NCI-H510A (cell line): ENCODE measurements around the gene DNAH3.
"Not testable (repeated sequence)": the region's sequence is repeated elsewhere in the genome, so short reads cannot be mapped to it uniquely, and the experiment has no call there.

ENCODE experiments used
- DNase-seq: peaks from one replicate; lab custom pipeline; 2025; lab: John Stamatoyannopoulos, UW

Gene DNAH3

GRCh38 chr16:21120976-21121520, 29.6 kb downstream of the DNAH3 start:
- no peak for DNase-seq

- DNase-seq: no peak
Observed at GRCh38 chr16:21117567-21117966, 33.1 kb downstream of the DNAH3 start.

- no peak for DNase-seq
Observed at GRCh38 chr16:21116148-21116693, 34.4 kb downstream of the DNAH3 start.

GRCh38 chr16:21115551-21115950, 35.1 kb downstream of the DNAH3 start:
- DNase-seq: not testable (repeated sequence)

- DNase-seq: no peak
Observed at GRCh38 chr16:21103941-21104860, 46.4 kb downstream of the DNAH3 start.

- no peak for DNase-seq
Observed at GRCh38 chr16:21101631-21102420, 48.8 kb downstream of the DNAH3 start.

GRCh38 chr16:21100447-21100846, 50.2 kb downstream of the DNAH3 start:
- no peak for DNase-seq

- DNase-seq: no peak
Observed at GRCh38 chr16:21097151-21097550, 53.5 kb downstream of the DNAH3 start.

- DNase-seq: not testable (repeated sequence)
Observed at GRCh38 chr16:21094719-21095118, 55.9 kb downstream of the DNAH3 start.

- DNase-seq: no peak
Observed at GRCh38 chr16:21092951-21093350, 57.7 kb downstream of the DNAH3 start.

GRCh38 chr16:21088646-21089538, 61.8 kb downstream of the DNAH3 start:
- no peak for DNase-seq

GRCh38 chr16:21088143-21088542, 62.5 kb downstream of the DNAH3 start:
- no peak for DNase-seq

- no peak for DNase-seq
Observed at GRCh38 chr16:21084631-21085225, 65.9 kb downstream of the DNAH3 start.

GRCh38 chr16:21083729-21084268, 66.8 kb downstream of the DNAH3 start:
- peak; percentile 16 for DNase-seq

GRCh38 chr16:21081329-21081728, 69.3 kb downstream of the DNAH3 start:
- no peak for DNase-seq

GRCh38 chr16:21078563-21078962, 72.1 kb downstream of the DNAH3 start:
- no peak for DNase-seq

GRCh38 chr16:21076186-21076883, 74.3 kb downstream of the DNAH3 start:
- DNase-seq: no peak

- no peak for DNase-seq
Observed at GRCh38 chr16:21075252-21075651, 75.4 kb downstream of the DNAH3 start.

GRCh38 chr16:21072976-21073375, 77.7 kb downstream of the DNAH3 start:
- DNase-seq: no peak

GRCh38 chr16:21071741-21072140, 78.9 kb downstream of the DNAH3 start:
- no peak for DNase-seq
